ENCODE data around the gene ZNF622.
A peak's percentile ranks its signal among the peaks of the same experiment; 100 is the strongest.

The ZNF622 gene

GRCh38 chr5:16454686-16455085, 10.9 kb downstream of the ZNF622 start:
- H4K8ac ChIP-seq (ENCODE audit: low read length), result no peak overlapping the region
- no peak overlapping the region for H3K9ac ChIP-seq (ENCODE audit: low read length)
- no peak overlapping the region for H3K4me3 ChIP-seq (ENCODE audit: insufficient read depth in 1 of 2, low read depth in 1 of 2, low read length in 2 of 2)
- no peak overlapping the region for H3K23ac ChIP-seq (ENCODE audit: low read length in 2 of 2)
- no peak overlapping the region for H2BK120ac ChIP-seq (ENCODE audit: low read depth, low read length)
- H2AK5ac ChIP-seq (ENCODE audit: low read length, severe bottlenecking), result no peak overlapping the region
- H3K9me3 ChIP-seq (ENCODE audit: control insufficient read depth, low read length), result no peaks in the 10 kb centered on the region
- H3K14ac ChIP-seq (ENCODE audit: low read length in 2 of 2), result no peak overlapping the region
- H3K4me2 ChIP-seq (ENCODE audit: low read length, poor library complexity, severe bottlenecking), result no peak overlapping the region
- WGBS, result 95% methylated on average over 4 of the region's 4 CpGs
- H2BK12ac ChIP-seq (ENCODE audit: low read length in 2 of 2), result peak overlapping the region in 1 of 2 experiments; percentile 3
- no peak overlapping the region for H2BK5ac ChIP-seq (ENCODE audit: low read depth, low read length, poor library complexity, severe bottlenecking)
- no peak overlapping the region for H3K18ac ChIP-seq (ENCODE audit: low read depth in 1 of 2, low read length in 2 of 2)
- H2BK15ac ChIP-seq (ENCODE audit: low read depth, poor library complexity, severe bottlenecking), result no peak overlapping the region
- no peak overlapping the region for H2AFZ ChIP-seq (ENCODE audit: low read depth, low read length)
- peaks cover 16% of the 10 kb centered on the region for H3K79me1 ChIP-seq (replicated peaks; ENCODE audit: low read length, poor library complexity, severe bottlenecking)
- H3K4ac ChIP-seq (ENCODE audit: low read depth in 1 of 2, low read length in 2 of 2), result peak overlapping the region in 1 of 2 experiments; percentile 32
- H3K36me3 ChIP-seq (ENCODE audit: control insufficient read depth in 1 of 2, insufficient read depth in 2 of 2, low read depth in 1 of 2, low read length in 2 of 2), result peaks cover 22 to 89% of the 10 kb centered on the region in 2 experiments
- H3K27me3 ChIP-seq (ENCODE audit: control insufficient read depth in 1 of 2, insufficient read depth in 1 of 2, low read length in 2 of 2), result no peaks in the 10 kb centered on the region
- DNase-seq, result no peak
- no peak overlapping the region for H4K91ac ChIP-seq (ENCODE audit: low read length)
- H3K27ac ChIP-seq (ENCODE audit: low read length, poor library complexity, severe bottlenecking), result no peak overlapping the region
- H3K4me1 ChIP-seq (ENCODE audit: control insufficient read depth, insufficient read depth, low read depth, low read length), result peaks cover 5% of the 10 kb centered on the region

- DNase-seq, result no peak
- H3K27ac ChIP-seq (ENCODE audit: low read length, poor library complexity, severe bottlenecking), result no peak overlapping the region
Observed at GRCh38 chr5:16453609-16454008, 12.0 kb downstream of the ZNF622 start.

GRCh38 chr5:16450163-16450562, 15.4 kb downstream of the ZNF622 start:
- Histone ChIP-seq H2BK120ac (ENCODE audit: low read depth, low read length) (no peak overlapping the region), H2AFZ (ENCODE audit: low read depth, low read length) (no peak overlapping the region), H2BK5ac (ENCODE audit: low read depth, low read length, poor library complexity, severe bottlenecking) (no peak overlapping the region), H2BK15ac (ENCODE audit: low read depth, poor library complexity, severe bottlenecking) (no peak overlapping the region), H3K9me3 (ENCODE audit: control insufficient read depth, low read length) (no peaks in the 10 kb centered on the region), H3K27ac (ENCODE audit: low read length, poor library complexity, severe bottlenecking) (no peak overlapping the region), H3K14ac (ENCODE audit: low read length in 2 of 2) (no peak overlapping the region), H4K91ac (ENCODE audit: low read length) (no peak overlapping the region), H3K4me1 (ENCODE audit: control insufficient read depth, insufficient read depth, low read depth, low read length) (no peaks in the 10 kb centered on the region), H3K23ac (ENCODE audit: low read length in 2 of 2) (no peak overlapping the region), H3K4me3 (ENCODE audit: insufficient read depth in 1 of 2, low read depth in 1 of 2, low read length in 2 of 2) (no peak overlapping the region), H2AK5ac (ENCODE audit: low read length, severe bottlenecking) (no peak overlapping the region), H3K9ac (ENCODE audit: low read length) (no peak overlapping the region), H3K18ac (ENCODE audit: low read depth in 1 of 2, low read length in 2 of 2) (no peak overlapping the region), H3K27me3 (ENCODE audit: control insufficient read depth in 1 of 2, insufficient read depth in 1 of 2, low read length in 2 of 2) (no peaks in the 10 kb centered on the region), H3K4me2 (ENCODE audit: low read length, poor library complexity, severe bottlenecking) (no peak overlapping the region), H3K36me3 (ENCODE audit: control insufficient read depth in 1 of 2, insufficient read depth in 2 of 2, low read depth in 1 of 2, low read length in 2 of 2) (peaks cover 37 to 91% of the 10 kb centered on the region in 2 experiments), H3K4ac (ENCODE audit: low read depth in 1 of 2, low read length in 2 of 2) (no peak overlapping the region), H2BK12ac (ENCODE audit: low read length in 2 of 2) (no peak overlapping the region), H4K8ac (ENCODE audit: low read length) (no peak overlapping the region), H3K79me1 (replicated peaks; ENCODE audit: low read length, poor library complexity, severe bottlenecking) (peaks cover 14% of the 10 kb centered on the region)
- DNase-seq, result no peak
- WGBS, result 100% methylated on average over 1 of the region's 2 CpGs

More at GRCh38 chr5:16453609-16454008, 12.0 kb downstream of the ZNF622 start:
- Histone ChIP-seq H3K4me3 (ENCODE audit: insufficient read depth in 1 of 2, low read depth in 1 of 2, low read length in 2 of 2) (no peak overlapping the region), H3K4me2 (ENCODE audit: low read length, poor library complexity, severe bottlenecking) (no peak overlapping the region), H2BK15ac (ENCODE audit: low read depth, poor library complexity, severe bottlenecking) (no peak overlapping the region), H2BK5ac (ENCODE audit: low read depth, low read length, poor library complexity, severe bottlenecking) (no peak overlapping the region), H3K4ac (ENCODE audit: low read depth in 1 of 2, low read length in 2 of 2) (no peak overlapping the region), H2BK120ac (ENCODE audit: low read depth, low read length) (no peak overlapping the region), H3K4me1 (ENCODE audit: control insufficient read depth, insufficient read depth, low read depth, low read length) (peaks cover 5% of the 10 kb centered on the region), H4K91ac (ENCODE audit: low read length) (no peak overlapping the region), H4K8ac (ENCODE audit: low read length) (no peak overlapping the region), H3K14ac (ENCODE audit: low read length in 2 of 2) (no peak overlapping the region), H3K23ac (ENCODE audit: low read length in 2 of 2) (no peak overlapping the region), H3K27me3 (ENCODE audit: control insufficient read depth in 1 of 2, insufficient read depth in 1 of 2, low read length in 2 of 2) (no peaks in the 10 kb centered on the region), H2AK5ac (ENCODE audit: low read length, severe bottlenecking) (no peak overlapping the region), H3K36me3 (ENCODE audit: control insufficient read depth in 1 of 2, insufficient read depth in 2 of 2, low read depth in 1 of 2, low read length in 2 of 2) (peaks cover 25 to 89% of the 10 kb centered on the region in 2 experiments), H3K79me1 (replicated peaks; ENCODE audit: low read length, poor library complexity, severe bottlenecking) (peaks cover 16% of the 10 kb centered on the region), H3K18ac (ENCODE audit: low read depth in 1 of 2, low read length in 2 of 2) (no peak overlapping the region), H3K9me3 (ENCODE audit: control insufficient read depth, low read length) (no peaks in the 10 kb centered on the region), H2AFZ (ENCODE audit: low read depth, low read length) (no peak overlapping the region), H2BK12ac (ENCODE audit: low read length in 2 of 2) (no peak overlapping the region), H3K9ac (ENCODE audit: low read length) (no peak overlapping the region)

- DNase-seq, result no peak
Observed at GRCh38 chr5:16446993-16447392, 18.6 kb downstream of the ZNF622 start.

More at GRCh38 chr5:16446993-16447392, 18.6 kb downstream of the ZNF622 start:
- no peak overlapping the region for H4K91ac ChIP-seq (ENCODE audit: low read length)
- peaks cover 7% of the 10 kb centered on the region for H3K79me1 ChIP-seq (replicated peaks; ENCODE audit: low read length, poor library complexity, severe bottlenecking)
- H3K18ac ChIP-seq (ENCODE audit: low read depth in 1 of 2, low read length in 2 of 2), result no peak overlapping the region
- peaks cover 28 to 68% of the 10 kb centered on the region in 2 experiments for H3K36me3 ChIP-seq (ENCODE audit: control insufficient read depth in 1 of 2, insufficient read depth in 2 of 2, low read depth in 1 of 2, low read length in 2 of 2)
- no peak overlapping the region for H2BK5ac ChIP-seq (ENCODE audit: low read depth, low read length, poor library complexity, severe bottlenecking)
- H3K4me3 ChIP-seq (ENCODE audit: insufficient read depth in 1 of 2, low read depth in 1 of 2, low read length in 2 of 2), result no peak overlapping the region
- no peak overlapping the region for H3K4me2 ChIP-seq (ENCODE audit: low read length, poor library complexity, severe bottlenecking)
- no peak overlapping the region for H2AFZ ChIP-seq (ENCODE audit: low read depth, low read length)
- H2BK15ac ChIP-seq (ENCODE audit: low read depth, poor library complexity, severe bottlenecking), result no peak overlapping the region
- 96% methylated on average over 4 of the region's 5 CpGs for WGBS
- no peak overlapping the region for H4K8ac ChIP-seq (ENCODE audit: low read length)
- H3K23ac ChIP-seq (ENCODE audit: low read length in 2 of 2), result no peak overlapping the region
- H3K27ac ChIP-seq (ENCODE audit: low read length, poor library complexity, severe bottlenecking), result no peak overlapping the region
- H2BK120ac ChIP-seq (ENCODE audit: low read depth, low read length), result no peak overlapping the region
- H2AK5ac ChIP-seq (ENCODE audit: low read length, severe bottlenecking), result no peak overlapping the region
- H3K27me3 ChIP-seq (ENCODE audit: control insufficient read depth in 1 of 2, insufficient read depth in 1 of 2, low read length in 2 of 2), result no peaks in the 10 kb centered on the region
- H3K9me3 ChIP-seq (ENCODE audit: control insufficient read depth, low read length), result no peaks in the 10 kb centered on the region
- H3K9ac ChIP-seq (ENCODE audit: low read length), result no peak overlapping the region
- no peak overlapping the region for H3K4ac ChIP-seq (ENCODE audit: low read depth in 1 of 2, low read length in 2 of 2)
- H3K14ac ChIP-seq (ENCODE audit: low read length in 2 of 2), result no peak overlapping the region
- no peaks in the 10 kb centered on the region for H3K4me1 ChIP-seq (ENCODE audit: control insufficient read depth, insufficient read depth, low read depth, low read length)
- H2BK12ac ChIP-seq (ENCODE audit: low read length in 2 of 2), result no peak overlapping the region

Data from mesenchymal stem cell (in vitro differentiated cells and primary cell).